Endodermal cell (in vitro differentiated cells): ENCODE results near the gene NDUFAF2. TPM values are rescaled to one million over a fixed set of nuclear protein-coding genes. Genes with fewer than 3 reads are reported as not detected.
"Not testable (repeated sequence)": the region's sequence is repeated elsewhere in the genome, so short reads cannot be mapped to it uniquely, and the experiment has no call there.

ENCODE experiments used
- DNase-seq: peaks from one replicate; pipeline ENCODE4 v3.0.0-alpha.2; 2017
- H3K27ac ChIP-seq: 2 replicates; pipeline ENCODE4 v1.5.1; 2013; ENCODE audit warnings: mild to moderate bottlenecking, low read depth, low read length, moderate library complexity
- H3K27me3 ChIP-seq: 2 replicates; pipeline ENCODE4 v1.6.1; 2013; ENCODE audit warnings: mild to moderate bottlenecking, low read length, moderate library complexity; ENCODE audit not compliant: insufficient read depth, control insufficient read depth, poor library complexity, severe bottlenecking
- H3K36me3 ChIP-seq: 2 replicates; pipeline ENCODE4 v1.7.0; 2013; ENCODE audit warnings: mild to moderate bottlenecking, low read length, moderate library complexity; ENCODE audit not compliant: control insufficient read depth, insufficient read depth
- H3K4me1 ChIP-seq: one replicate; pipeline ENCODE4 v1.7.0; 2013; ENCODE audit warnings: low read length; ENCODE audit not compliant: control insufficient read depth, insufficient read depth
- H3K4me3 ChIP-seq: 2 replicates; pipeline ENCODE4 v1.5.1; 2013; ENCODE audit warnings: mild to moderate bottlenecking, low read length, moderate library complexity
- H3K9ac ChIP-seq: 2 replicates; pipeline ENCODE4 v1.6.1; 2013; ENCODE audit warnings: mild to moderate bottlenecking, low read length, moderate library complexity; ENCODE audit not compliant: poor library complexity, severe bottlenecking; ENCODE audit errors: extremely low read depth
- H3K9me3 ChIP-seq: 2 replicates; pipeline ENCODE4 v1.6.1; 2013; ENCODE audit warnings: mild to moderate bottlenecking, low read length, moderate library complexity; ENCODE audit not compliant: control insufficient read depth
- H3K27ac Mint-ChIP-seq: 2 replicates; pipeline ENCODE4 v1.8.0; 2020; ENCODE audit warnings: mixed read lengths
- H3K27me3 Mint-ChIP-seq: 2 replicates; pipeline ENCODE4 v1.8.0; 2021; ENCODE audit warnings: mild to moderate bottlenecking, mixed read lengths; ENCODE audit not compliant: insufficient read depth
- H3K36me3 Mint-ChIP-seq: 2 replicates; pipeline ENCODE4 v1.8.0; 2020; ENCODE audit warnings: low read depth, mixed read lengths
- H3K4me1 Mint-ChIP-seq: 2 replicates; pipeline ENCODE4 v1.8.0; 2020; ENCODE audit warnings: mixed read lengths
- H3K4me3 Mint-ChIP-seq: 2 replicates; pipeline ENCODE4 v1.8.0; 2020; ENCODE audit warnings: mild to moderate bottlenecking, moderate library complexity, mixed read lengths
- H3K9me3 Mint-ChIP-seq: 2 replicates; pipeline ENCODE4 v1.8.0; 2020; ENCODE audit warnings: mild to moderate bottlenecking, mixed read lengths
- WGBS, 2 experiments: methylation state at CpG; one replicate each; pipeline versions ENCODE4 v1.1.5 to v1.1.7; 2013; ENCODE audit warnings: missing lambda C conversion rate in 2 of 2, mixed read lengths in 1 of 2; ENCODE audit not compliant: insufficient coverage in 1 of 2, insufficient read length in 1 of 2; 5-methylcytosine and 5-hydroxymethylcytosine counted together
- total RNA-seq, 2 donors: library from RNA; stranded (reverse); fragmentation: NEBNext Ultra II Directional in 1 of 2; extraction: Animal tissue kit (Norgen Biotek cat#: 25700) in 1 of 2; gene quantifications; 2 replicates in 1 of 2; 3 replicates in 1 of 2; pipeline ENCODE4 v1.2.1, GENCODE V29; 2021
- TF ChIP-seq, protein P1 (sequence below): fragments of 200-600 bp; sonication (generic); conservative IDR thresholded peaks from 2 replicates; pipeline ENCODE4 v1.5.0; 2021; ENCODE audit warnings: antibody characterized with exemption, mild to moderate bottlenecking

NDUFAF2 gene
- total RNA-seq, 2 donors from 2014 or later = 20.5 to 23.0 TPM

DNA sequence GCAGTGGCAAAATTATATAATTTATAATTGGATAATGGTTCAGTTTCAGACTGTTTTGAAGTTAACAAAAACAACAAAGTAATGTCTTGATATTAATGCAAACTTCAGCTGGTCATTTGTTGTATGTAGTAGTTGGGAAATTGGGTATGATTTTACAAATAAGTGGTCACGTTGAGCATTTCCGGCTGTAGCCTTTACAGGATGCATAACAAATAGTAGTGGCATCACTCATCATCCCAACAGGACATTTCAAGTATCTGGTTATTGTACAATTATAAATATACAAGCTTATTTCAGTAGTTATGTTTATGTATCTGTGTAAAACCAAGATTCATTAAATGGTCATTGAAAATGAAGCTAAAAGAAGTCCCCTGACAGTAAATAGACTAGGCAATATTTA is 144.3 kb downstream of the NDUFAF2 start:
- no peaks in the 10 kb centered on the region for H3K36me3 ChIP-seq
- H3K4me1 Mint-ChIP-seq = no peaks in the 10 kb centered on the region
- no peak overlapping the region for H3K27ac ChIP-seq
- 88% methylated on average over 2 of the region's 2 CpGs; no CpG with 5 or more reads in 1 of the 2 experiments for WGBS, 2 experiments
- no peak overlapping the region for H3K4me3 ChIP-seq
- no peak overlapping the region for H3K4me3 Mint-ChIP-seq
- peaks cover under 1% of the 10 kb centered on the region for H3K36me3 Mint-ChIP-seq
- H3K9me3 ChIP-seq = peaks cover 7% of the 10 kb centered on the region
- DNase-seq = no peak
- H3K27me3 Mint-ChIP-seq = no peaks in the 10 kb centered on the region
- H3K4me1 ChIP-seq = no peaks in the 10 kb centered on the region
- TF ChIP-seq, protein P1, sequence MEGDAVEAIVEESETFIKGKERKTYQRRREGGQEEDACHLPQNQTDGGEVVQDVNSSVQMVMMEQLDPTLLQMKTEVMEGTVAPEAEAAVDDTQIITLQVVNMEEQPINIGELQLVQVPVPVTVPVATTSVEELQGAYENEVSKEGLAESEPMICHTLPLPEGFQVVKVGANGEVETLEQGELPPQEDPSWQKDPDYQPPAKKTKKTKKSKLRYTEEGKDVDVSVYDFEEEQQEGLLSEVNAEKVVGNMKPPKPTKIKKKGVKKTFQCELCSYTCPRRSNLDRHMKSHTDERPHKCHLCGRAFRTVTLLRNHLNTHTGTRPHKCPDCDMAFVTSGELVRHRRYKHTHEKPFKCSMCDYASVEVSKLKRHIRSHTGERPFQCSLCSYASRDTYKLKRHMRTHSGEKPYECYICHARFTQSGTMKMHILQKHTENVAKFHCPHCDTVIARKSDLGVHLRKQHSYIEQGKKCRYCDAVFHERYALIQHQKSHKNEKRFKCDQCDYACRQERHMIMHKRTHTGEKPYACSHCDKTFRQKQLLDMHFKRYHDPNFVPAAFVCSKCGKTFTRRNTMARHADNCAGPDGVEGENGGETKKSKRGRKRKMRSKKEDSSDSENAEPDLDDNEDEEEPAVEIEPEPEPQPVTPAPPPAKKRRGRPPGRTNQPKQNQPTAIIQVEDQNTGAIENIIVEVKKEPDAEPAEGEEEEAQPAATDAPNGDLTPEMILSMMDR = no peak
- no peaks in the 10 kb centered on the region for H3K27me3 ChIP-seq
- H3K9ac ChIP-seq = no peak overlapping the region
- no peak overlapping the region for H3K27ac Mint-ChIP-seq
- H3K9me3 Mint-ChIP-seq = peaks cover 11% of the 10 kb centered on the region

DNA sequence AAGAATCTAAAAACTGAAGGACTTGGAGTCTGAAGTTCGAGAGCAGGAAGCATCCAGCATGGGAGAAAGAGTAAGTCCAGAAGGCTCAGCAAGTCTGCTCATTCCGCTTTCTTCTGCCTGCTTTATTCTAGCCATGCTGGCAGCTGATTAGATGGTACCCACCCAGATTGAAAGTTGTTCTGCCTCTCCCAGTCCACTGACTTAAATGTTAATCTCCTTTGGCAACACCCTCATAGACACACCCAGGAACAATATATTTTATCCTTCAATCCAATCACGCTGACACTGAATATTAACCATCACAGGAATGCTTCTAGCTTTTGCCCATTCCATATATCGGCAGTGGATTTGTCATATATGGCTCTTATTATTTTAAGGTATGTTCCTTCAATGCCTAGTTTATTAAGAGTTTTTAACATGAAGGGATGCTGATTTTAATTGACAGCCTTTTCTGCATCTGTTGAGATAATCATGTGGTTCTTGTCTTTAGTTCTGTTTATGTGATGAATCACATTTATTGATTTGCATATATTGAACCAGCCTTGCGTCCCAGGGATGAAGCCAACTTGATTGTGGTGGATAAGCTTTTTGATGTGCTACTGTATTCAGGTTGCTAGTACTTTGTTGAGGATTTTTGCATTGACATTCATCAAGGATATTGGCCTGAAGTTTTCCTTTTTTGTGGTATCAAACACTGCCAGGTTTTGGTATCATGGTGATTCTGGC is 148.2 kb downstream of the NDUFAF2 start:
- not testable (repeated sequence) for H3K4me3 ChIP-seq, H3K27ac Mint-ChIP-seq, DNase-seq, H3K36me3 Mint-ChIP-seq, H3K36me3 ChIP-seq, H3K9me3 ChIP-seq, H3K4me1 Mint-ChIP-seq, H3K27ac ChIP-seq, H3K27me3 Mint-ChIP-seq, H3K27me3 ChIP-seq, H3K4me1 ChIP-seq, H3K4me3 Mint-ChIP-seq, H3K9ac ChIP-seq
- 90 to 93% methylated on average over 4 to 5 of the region's 5 CpGs for WGBS, 2 experiments
- peaks cover 11% of the 10 kb centered on the region for H3K9me3 Mint-ChIP-seq

DNA sequence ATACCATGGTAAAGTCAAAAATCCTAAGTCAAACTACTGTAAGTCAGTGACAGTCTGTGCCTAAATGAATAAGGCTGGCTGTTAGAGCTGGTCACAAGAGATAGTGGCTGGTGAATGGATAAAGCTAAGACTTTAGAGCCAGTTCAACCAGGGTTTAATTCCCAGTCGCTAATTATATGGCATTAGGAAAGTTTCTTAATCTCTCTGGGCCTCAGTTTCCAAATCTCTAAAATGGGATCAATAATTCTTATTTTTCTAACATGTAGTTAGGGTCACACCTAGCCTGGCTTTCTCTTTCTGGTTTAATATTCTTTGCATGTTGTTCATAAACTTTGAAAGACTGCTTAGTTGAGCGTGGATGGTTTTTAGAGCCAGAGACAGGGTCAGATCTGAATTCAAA is 152.5 kb downstream of the NDUFAF2 start:
- no peak overlapping the region for H3K9ac ChIP-seq
- H3K27me3 ChIP-seq = no peaks in the 10 kb centered on the region
- Mint-ChIP-seq H3K36me3 (no peaks in the 10 kb centered on the region), H3K4me3 (no peak overlapping the region), H3K4me1 (no peaks in the 10 kb centered on the region), H3K27me3 (no peaks in the 10 kb centered on the region), H3K27ac (no peak overlapping the region), H3K9me3 (no peaks in the 10 kb centered on the region)
- no peak overlapping the region for H3K4me3 ChIP-seq
- no peaks in the 10 kb centered on the region for H3K36me3 ChIP-seq
- H3K4me1 ChIP-seq = no peaks in the 10 kb centered on the region
- peaks cover 12% of the 10 kb centered on the region for H3K9me3 ChIP-seq
- 86 to 100% methylated on average over 1 to 2 of the region's 2 CpGs for WGBS, 2 experiments
- H3K27ac ChIP-seq = no peak overlapping the region
- TF ChIP-seq, protein P1 = no peak
- no peak for DNase-seq
